Skeletal muscle satellite cell (primary cell): ENCODE results near the gene CDC25A.

Experiments
- H3K27me3 ChIP-seq: 2 replicates; pipeline ENCODE4 v1.7.0; 2013; ENCODE audit warnings: low read length; ENCODE audit not compliant: control insufficient read depth, insufficient read depth
- H3K36me3 ChIP-seq: 2 replicates; pipeline ENCODE4 v1.7.0; 2013; ENCODE audit warnings: mild to moderate bottlenecking, control low read depth, low read length; ENCODE audit not compliant: insufficient read depth
- H3K4me1 ChIP-seq: 2 replicates; pipeline ENCODE4 v1.7.0; 2013; ENCODE audit warnings: low read length; ENCODE audit not compliant: control insufficient read depth, insufficient read depth
- H3K4me2 ChIP-seq: 2 replicates; pipeline ENCODE4 v1.7.0; 2013; ENCODE audit warnings: mild to moderate bottlenecking, low read length
- H3K4me3 ChIP-seq: 2 replicates; pipeline ENCODE4 v1.7.0; 2013; ENCODE audit warnings: low read length
- H3K9ac ChIP-seq: 2 replicates; pipeline ENCODE4 v1.7.0; 2013; ENCODE audit warnings: mild to moderate bottlenecking, low read depth, low read length, moderate library complexity
- H3K9me3 ChIP-seq: replicated peaks from 2 replicates; pipeline ENCODE4 v1.7.0; 2013; ENCODE audit warnings: mild to moderate bottlenecking, control low read depth, low read length

CDC25A gene

GRCh38 chr3:48194446-48195071, 6.3 kb upstream of the CDC25A start:
- Histone ChIP-seq H3K9ac (no peak overlapping the region), H3K4me2 (no peak overlapping the region), H3K27me3 (peaks cover 6% of the 10 kb centered on the region), H3K4me1 (no peaks in the 10 kb centered on the region), H3K9me3 (no peaks in the 10 kb centered on the region), H3K4me3 (no peak overlapping the region), H3K36me3 (no peaks in the 10 kb centered on the region)

GRCh38 chr3:48190911-48191310, 2.7 kb upstream of the CDC25A start:
- H3K4me2 ChIP-seq, result no peak overlapping the region
- H3K4me1 ChIP-seq, result peaks cover 11% of the 10 kb centered on the region

GRCh38 chr3:48189321-48189720, 1.1 kb upstream of the CDC25A start:
- Histone ChIP-seq H3K4me1 (peaks cover 11% of the 10 kb centered on the region), H3K4me3 (no peak overlapping the region), H3K27me3 (peaks cover 6% of the 10 kb centered on the region), H3K9ac (no peak overlapping the region), H3K9me3 (no peaks in the 10 kb centered on the region), H3K36me3 (no peaks in the 10 kb centered on the region), H3K4me2 (no peak overlapping the region)

More at GRCh38 chr3:48190911-48191310, 2.7 kb upstream of the CDC25A start:
- no peaks in the 10 kb centered on the region for H3K36me3 ChIP-seq
- no peak overlapping the region for H3K9ac ChIP-seq
- H3K27me3 ChIP-seq, result peaks cover 6% of the 10 kb centered on the region
- H3K4me3 ChIP-seq, result no peak overlapping the region
- no peaks in the 10 kb centered on the region for H3K9me3 ChIP-seq

GRCh38 chr3:48187579-48188265, 495 bp downstream of the CDC25A start:
- Histone ChIP-seq H3K4me1 (peaks cover 11% of the 10 kb centered on the region), H3K9me3 (no peaks in the 10 kb centered on the region), H3K27me3 (no peaks in the 10 kb centered on the region), H3K4me3 (peak overlapping the region; percentile 92), H3K4me2 (peak overlapping the region; percentile 89), H3K36me3 (peaks cover 5% of the 10 kb centered on the region), H3K9ac (peak overlapping the region; percentile 86)

GRCh38 chr3:48187301-48187578, 977 bp downstream of the CDC25A start:
- H3K36me3 ChIP-seq, result peaks cover 10% of the 10 kb centered on the region
- H3K4me3 ChIP-seq, result peak overlapping the region; percentile 92
- peak overlapping the region; percentile 86 for H3K9ac ChIP-seq

GRCh38 chr3:48186631-48187300, 1.5 kb downstream of the CDC25A start:
- Histone ChIP-seq H3K4me3 (peak overlapping the region; percentile 92), H3K36me3 (peaks cover 15% of the 10 kb centered on the region), H3K4me2 (peak overlapping the region; percentile 89), H3K9ac (peak overlapping the region; percentile 86), H3K4me1 (peaks cover 11% of the 10 kb centered on the region), H3K27me3 (no peaks in the 10 kb centered on the region), H3K9me3 (no peaks in the 10 kb centered on the region)

More at GRCh38 chr3:48187301-48187578, 977 bp downstream of the CDC25A start:
- Histone ChIP-seq H3K4me1 (peaks cover 11% of the 10 kb centered on the region), H3K27me3 (no peaks in the 10 kb centered on the region), H3K9me3 (no peaks in the 10 kb centered on the region), H3K4me2 (peak overlapping the region; percentile 89)

GRCh38 chr3:48185129-48185528, 3.1 kb downstream of the CDC25A start:
- no peak overlapping the region for H3K9ac ChIP-seq
- no peak overlapping the region for H3K4me2 ChIP-seq
- peaks cover 25% of the 10 kb centered on the region for H3K36me3 ChIP-seq
- no peaks in the 10 kb centered on the region for H3K9me3 ChIP-seq
- peaks cover 11% of the 10 kb centered on the region for H3K4me1 ChIP-seq
- H3K27me3 ChIP-seq, result no peaks in the 10 kb centered on the region
- H3K4me3 ChIP-seq, result no peak overlapping the region

- Histone ChIP-seq H3K36me3 (peaks cover 28% of the 10 kb centered on the region), H3K4me3 (no peak overlapping the region), H3K9ac (no peak overlapping the region), H3K9me3 (no peaks in the 10 kb centered on the region), H3K4me1 (peaks cover 11% of the 10 kb centered on the region), H3K27me3 (no peaks in the 10 kb centered on the region), H3K4me2 (no peak overlapping the region)
These were observed 3.9 kb downstream of the CDC25A start for GRCh38 chr3:48184299-48184698.

- Histone ChIP-seq H3K27me3 (no peaks in the 10 kb centered on the region), H3K9me3 (no peaks in the 10 kb centered on the region), H3K4me1 (no peaks in the 10 kb centered on the region), H3K36me3 (peaks cover 55% of the 10 kb centered on the region), H3K9ac (no peak overlapping the region), H3K4me2 (no peak overlapping the region), H3K4me3 (no peak overlapping the region)
These were observed 7.5 kb downstream of the CDC25A start for GRCh38 chr3:48180531-48181253.

- no peaks in the 10 kb centered on the region for H3K9me3 ChIP-seq
- H3K9ac ChIP-seq, result no peak overlapping the region
- peaks cover 59% of the 10 kb centered on the region for H3K36me3 ChIP-seq
These were observed 8.2 kb downstream of the CDC25A start for GRCh38 chr3:48180021-48180420.

GRCh38 chr3:48178072-48178471, 10.1 kb downstream of the CDC25A start:
- Histone ChIP-seq H3K4me3 (no peak overlapping the region), H3K4me2 (no peak overlapping the region), H3K4me1 (no peaks in the 10 kb centered on the region), H3K36me3 (peaks cover 68% of the 10 kb centered on the region), H3K27me3 (no peaks in the 10 kb centered on the region), H3K9me3 (no peaks in the 10 kb centered on the region), H3K9ac (no peak overlapping the region)

More at GRCh38 chr3:48180021-48180420, 8.2 kb downstream of the CDC25A start:
- no peaks in the 10 kb centered on the region for H3K4me1 ChIP-seq
- no peak overlapping the region for H3K4me3 ChIP-seq
- no peak overlapping the region for H3K4me2 ChIP-seq
- H3K27me3 ChIP-seq, result no peaks in the 10 kb centered on the region
